ENCODE data around the gene PANK4.

The PANK4 gene

GRCh38 chr1:2480236-2480985, 46.0 kb downstream of the PANK4 start:
- no peaks in the 10 kb centered on the region for H3K9me3 Mint-ChIP-seq
- no peaks in the 10 kb centered on the region for H3K36me3 Mint-ChIP-seq
- H3K27ac Mint-ChIP-seq = no peak overlapping the region
- H3K4me1 Mint-ChIP-seq = peaks cover 17% of the 10 kb centered on the region
- ATAC-seq = no peak
- no peak for DNase-seq (ENCODE audit: low spot score in 2 of 2)
- no peak overlapping the region for H3K4me3 Mint-ChIP-seq

GRCh38 chr1:2479618-2480017, 46.8 kb downstream of the PANK4 start:
- no peaks in the 10 kb centered on the region for H3K36me3 Mint-ChIP-seq
- DNase-seq (ENCODE audit: low spot score in 2 of 2) (no peak), ATAC-seq (no peak)
- H3K27ac Mint-ChIP-seq = no peak overlapping the region
- H3K4me3 Mint-ChIP-seq = no peak overlapping the region
- H3K4me1 Mint-ChIP-seq = peaks cover 13% of the 10 kb centered on the region
- H3K9me3 Mint-ChIP-seq = no peaks in the 10 kb centered on the region

GRCh38 chr1:2479186-2479585, 47.2 kb downstream of the PANK4 start:
- H3K27ac Mint-ChIP-seq = no peak overlapping the region
- no peak for ATAC-seq
- H3K4me1 Mint-ChIP-seq = peaks cover 9% of the 10 kb centered on the region

DNA sequence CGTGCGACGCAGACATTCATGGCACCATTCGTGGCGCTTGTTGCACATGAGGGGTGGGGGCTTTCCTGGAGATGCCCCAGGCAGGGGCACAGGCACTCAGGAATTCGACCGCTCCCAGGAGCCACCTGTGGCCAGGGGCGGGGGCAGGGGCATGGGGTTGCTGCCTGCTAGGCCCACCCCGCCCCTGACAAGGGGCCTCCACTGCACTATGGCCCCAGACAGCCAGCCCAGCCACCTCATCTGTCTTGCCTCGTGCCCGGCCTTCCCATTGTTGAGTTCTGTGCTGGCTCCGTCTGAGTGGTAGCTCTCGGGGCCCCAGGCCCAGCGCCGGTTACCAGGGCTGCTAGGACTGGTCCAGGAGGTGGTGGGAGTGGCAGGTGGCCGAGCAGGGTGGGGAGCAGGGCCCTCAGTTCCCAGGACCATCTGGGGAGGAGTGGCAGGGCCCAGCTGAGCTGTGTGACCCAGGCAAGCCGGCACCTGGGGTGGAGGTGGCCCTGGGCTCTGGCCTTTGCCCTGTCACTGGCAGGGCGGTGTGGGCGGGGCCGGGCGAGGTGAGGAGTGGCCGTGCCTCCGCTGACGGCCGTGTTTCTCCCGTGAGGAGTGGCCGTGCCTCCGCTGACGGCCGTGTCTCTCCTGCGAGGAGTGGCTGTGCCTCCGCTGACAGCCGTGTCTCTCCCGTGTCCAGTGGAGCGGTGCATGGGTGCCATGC, 48.5 kb downstream of the PANK4 start:
- peaks cover 4% of the 10 kb centered on the region for H3K4me1 Mint-ChIP-seq
- no peaks in the 10 kb centered on the region for H3K36me3 Mint-ChIP-seq
- H3K4me3 Mint-ChIP-seq = no peak overlapping the region
- ATAC-seq = no peak
- no peak for DNase-seq (ENCODE audit: low spot score in 2 of 2)
- H3K27ac Mint-ChIP-seq = no peak overlapping the region
- no peaks in the 10 kb centered on the region for H3K9me3 Mint-ChIP-seq

More at GRCh38 chr1:2479186-2479585, 47.2 kb downstream of the PANK4 start:
- H3K4me3 Mint-ChIP-seq = no peak overlapping the region
- no peak for DNase-seq (ENCODE audit: low spot score in 2 of 2)
- no peaks in the 10 kb centered on the region for H3K9me3 Mint-ChIP-seq
- no peaks in the 10 kb centered on the region for H3K36me3 Mint-ChIP-seq

DNA sequence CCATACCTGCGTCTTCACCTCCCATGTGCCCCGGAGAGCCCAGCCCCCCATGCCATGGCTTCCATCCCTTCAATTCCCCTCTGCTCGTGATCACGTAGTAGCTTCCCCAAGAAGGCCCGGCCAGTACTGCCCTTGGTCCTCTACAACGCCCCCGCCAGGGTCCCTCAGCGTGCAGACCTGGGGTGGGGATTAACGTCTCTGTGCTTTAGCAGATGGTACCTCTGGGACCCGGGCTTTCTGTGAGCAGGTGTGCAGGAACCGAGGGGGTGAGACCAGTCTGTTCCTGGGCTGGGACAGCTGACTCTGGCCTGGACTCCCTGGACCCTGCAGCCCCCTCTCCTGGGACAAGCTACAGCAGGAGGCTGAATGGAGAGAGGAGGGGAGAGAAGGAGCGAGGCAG, 49.1 kb downstream of the PANK4 start:
- DNase-seq (ENCODE audit: low spot score in 2 of 2) (no peak), ATAC-seq (no peak)
- H3K4me1 Mint-ChIP-seq = peaks cover 4% of the 10 kb centered on the region
- H3K4me3 Mint-ChIP-seq = no peak overlapping the region
- no peak overlapping the region for H3K27ac Mint-ChIP-seq
- H3K9me3 Mint-ChIP-seq = no peaks in the 10 kb centered on the region
- H3K36me3 Mint-ChIP-seq = no peaks in the 10 kb centered on the region

- H3K36me3 Mint-ChIP-seq = no peaks in the 10 kb centered on the region
- peak within 1 kb of the TSS; percentile 26 for H3K27ac Mint-ChIP-seq
- DNase-seq (ENCODE audit: low spot score in 2 of 2) (no peak), ATAC-seq (no peak)
- peaks cover 4% of the 10 kb centered on the region for H3K4me1 Mint-ChIP-seq
- no peak within 1 kb of the TSS for H3K4me3 Mint-ChIP-seq
- H3K9me3 Mint-ChIP-seq = no peaks in the 10 kb centered on the region
Observed at GRCh38 chr1:2476061-2476999, 50.1 kb downstream of the PANK4 start, which contains the start of gene PLCH2. Gene PLCH2 (plus strand): TSS chr1:2476289. CDS start chr1:2476589, 300 bp downstream.

DNA sequence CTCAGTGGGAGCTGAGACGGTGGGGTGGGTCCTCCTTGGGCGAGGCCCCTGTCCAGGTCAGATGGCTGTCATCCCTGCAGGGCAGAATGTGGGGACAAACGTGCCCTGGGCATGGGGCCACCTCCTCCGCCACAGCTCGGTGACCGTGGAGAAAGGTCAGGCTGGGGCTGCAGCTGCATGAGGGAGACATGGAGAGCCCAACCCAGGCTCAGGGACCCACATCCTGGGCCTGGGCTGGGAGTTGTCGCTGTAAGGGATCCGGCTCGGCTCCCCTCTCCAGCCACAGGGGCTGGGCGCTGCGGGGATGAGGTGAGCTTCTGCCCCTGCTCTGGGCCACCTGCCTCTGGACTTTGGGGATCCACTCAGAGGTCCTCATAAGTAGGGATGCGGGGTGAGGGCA, 50.8 kb downstream of the PANK4 start:
- Mint-ChIP-seq H3K4me3 (no peak overlapping the region), H3K36me3 (no peaks in the 10 kb centered on the region), H3K4me1 (peaks cover 4% of the 10 kb centered on the region), H3K9me3 (no peaks in the 10 kb centered on the region), H3K27ac (no peak overlapping the region)
- ATAC-seq (no peak), DNase-seq (ENCODE audit: low spot score in 2 of 2) (no peak)

DNA sequence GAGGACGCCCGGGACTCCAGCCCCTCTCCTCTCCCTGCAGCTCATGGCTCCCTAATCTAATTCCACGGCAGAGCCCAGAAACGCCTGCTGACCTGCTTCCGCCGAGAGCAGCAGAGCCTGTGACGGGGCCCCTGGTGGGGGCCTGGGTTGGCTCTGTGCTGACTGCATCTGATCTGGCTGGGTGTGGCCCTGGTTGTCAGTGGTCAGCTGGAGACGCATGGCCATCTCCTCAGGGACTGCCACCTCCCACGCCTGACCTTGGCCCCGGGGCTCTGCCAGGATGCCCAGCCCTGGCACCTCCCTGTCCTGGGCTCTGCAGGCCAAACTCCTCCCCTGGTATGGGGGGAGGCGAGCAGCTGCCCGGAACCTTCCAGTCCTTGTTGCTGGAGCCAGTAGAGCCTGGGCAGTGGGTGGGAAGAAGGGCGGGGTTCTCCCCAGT, 51.4 kb downstream of the PANK4 start:
- Mint-ChIP-seq H3K36me3 (no peaks in the 10 kb centered on the region), H3K4me3 (no peak overlapping the region), H3K4me1 (peaks cover 4% of the 10 kb centered on the region), H3K27ac (peak overlapping the region; percentile 26), H3K9me3 (no peaks in the 10 kb centered on the region)
- no peak for ATAC-seq
- no peak for DNase-seq (ENCODE audit: low spot score in 2 of 2)

- H3K4me3 Mint-ChIP-seq = no peak overlapping the region
- no peak for ATAC-seq
- no peaks in the 10 kb centered on the region for H3K36me3 Mint-ChIP-seq
Observed at GRCh38 chr1:2474104-2474844, 52.1 kb downstream of the PANK4 start.

GRCh38 chr1:2473198-2473597, 53.2 kb downstream of the PANK4 start:
- Mint-ChIP-seq H3K27ac (no peak overlapping the region), H3K4me1 (peaks cover 10% of the 10 kb centered on the region), H3K4me3 (no peak overlapping the region), H3K36me3 (no peaks in the 10 kb centered on the region), H3K9me3 (no peaks in the 10 kb centered on the region)
- no peak for DNase-seq (ENCODE audit: low spot score in 2 of 2)
- ATAC-seq = no peak

More at GRCh38 chr1:2474104-2474844, 52.1 kb downstream of the PANK4 start:
- Mint-ChIP-seq H3K4me1 (peaks cover 4% of the 10 kb centered on the region), H3K9me3 (no peaks in the 10 kb centered on the region), H3K27ac (no peak overlapping the region)
- DNase-seq (ENCODE audit: low spot score in 2 of 2) = no peak

GRCh38 chr1:2472561-2473177, 53.7 kb downstream of the PANK4 start:
- ATAC-seq (no peak), DNase-seq (ENCODE audit: low spot score in 2 of 2) (no peak)
- peaks cover 10% of the 10 kb centered on the region for H3K4me1 Mint-ChIP-seq
- no peak overlapping the region for H3K27ac Mint-ChIP-seq
- H3K4me3 Mint-ChIP-seq = no peak overlapping the region
- no peaks in the 10 kb centered on the region for H3K36me3 Mint-ChIP-seq
- H3K9me3 Mint-ChIP-seq = no peaks in the 10 kb centered on the region

- H3K9me3 Mint-ChIP-seq = no peaks in the 10 kb centered on the region
- no peak for ATAC-seq
- H3K27ac Mint-ChIP-seq = no peak overlapping the region
- H3K36me3 Mint-ChIP-seq = no peaks in the 10 kb centered on the region
- DNase-seq (ENCODE audit: low spot score in 2 of 2) = no peak
- no peak overlapping the region for H3K4me3 Mint-ChIP-seq
- peaks cover 6% of the 10 kb centered on the region for H3K4me1 Mint-ChIP-seq
Observed at GRCh38 chr1:2472109-2472508, 54.3 kb downstream of the PANK4 start.

GRCh38 chr1:2471587-2472001, 54.8 kb downstream of the PANK4 start:
- DNase-seq (ENCODE audit: low spot score in 2 of 2) (no peak), ATAC-seq (no peak)
- no peak overlapping the region for H3K27ac Mint-ChIP-seq
- no peaks in the 10 kb centered on the region for H3K36me3 Mint-ChIP-seq
- H3K9me3 Mint-ChIP-seq = no peaks in the 10 kb centered on the region
- H3K4me3 Mint-ChIP-seq = no peak overlapping the region
- H3K4me1 Mint-ChIP-seq = peaks cover 8% of the 10 kb centered on the region

GRCh38 chr1:2471159-2471471, 55.3 kb downstream of the PANK4 start:
- peaks cover 12% of the 10 kb centered on the region for H3K4me1 Mint-ChIP-seq
- H3K27ac Mint-ChIP-seq = no peak overlapping the region
- H3K36me3 Mint-ChIP-seq = no peaks in the 10 kb centered on the region
- no peak for DNase-seq (ENCODE audit: low spot score in 2 of 2)
- H3K4me3 Mint-ChIP-seq = no peak overlapping the region
- no peaks in the 10 kb centered on the region for H3K9me3 Mint-ChIP-seq
- no peak for ATAC-seq

Measured in stimulated activated effector memory CD8-positive, alpha-beta T cell treated with anti-CD3 and anti-CD28 coated beads, Interleukin-12 subunit alpha, Interleukin-12 subunit beta, amount 100 ng/mL, for 72 hours (primary cell).